ENCODE data around the gene MORF4L2.

GRCh38 chrX:103686199-103687072 is at the start of gene MORF4L2:
- TF ChIP-seq CTCF (IDR thresholded peaks at IDR 0.05; ENCODE audit: borderline replicate concordance, extremely low read depth, low read length, poor library complexity, severe bottlenecking) (no peak), EZH2 (IDR thresholded peaks at IDR 0.05; ENCODE audit: borderline replicate concordance, low read depth, low read length, severe bottlenecking) (no peak)

Data from DND-41 (cell line).